ENCODE results near the gene HS1BP3.

Gene HS1BP3

DNA sequence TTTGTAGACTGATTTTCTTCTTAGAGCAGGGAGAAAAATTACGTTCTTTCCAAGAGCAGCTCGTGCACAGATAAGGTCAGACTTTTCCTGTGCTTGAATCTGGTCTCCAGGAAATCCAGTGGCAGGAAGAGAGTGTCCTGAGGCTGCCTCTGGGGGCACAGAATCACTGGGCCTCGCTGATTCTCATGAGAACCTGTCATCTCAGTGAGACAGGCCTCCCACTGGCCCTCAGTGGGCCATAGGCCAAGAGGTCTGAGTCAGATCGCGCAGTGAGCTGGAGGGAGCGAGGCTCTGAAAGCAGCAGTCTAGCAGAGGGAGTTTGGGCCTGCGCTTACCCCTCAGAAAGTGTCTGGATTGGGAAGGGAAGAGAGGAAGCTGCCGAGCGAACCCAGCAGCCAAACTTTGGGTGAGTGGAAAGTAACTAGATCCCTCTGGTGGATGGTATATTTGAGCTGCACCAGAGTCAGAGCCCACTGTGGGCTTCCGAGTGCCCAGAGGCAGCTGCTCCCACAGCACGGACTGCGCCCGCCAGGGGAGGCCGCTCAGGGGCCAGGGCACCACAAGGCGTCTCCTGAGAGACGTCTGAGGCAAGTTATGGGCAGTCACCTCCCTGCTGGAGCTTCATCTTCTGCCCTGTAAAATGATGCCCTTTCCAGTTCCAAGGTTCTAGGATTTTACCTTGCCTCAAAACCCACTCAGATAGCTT is 24.2 kb upstream of the HS1BP3 start:
- no peak for DNase-seq (ENCODE audit: low spot score)

DNA sequence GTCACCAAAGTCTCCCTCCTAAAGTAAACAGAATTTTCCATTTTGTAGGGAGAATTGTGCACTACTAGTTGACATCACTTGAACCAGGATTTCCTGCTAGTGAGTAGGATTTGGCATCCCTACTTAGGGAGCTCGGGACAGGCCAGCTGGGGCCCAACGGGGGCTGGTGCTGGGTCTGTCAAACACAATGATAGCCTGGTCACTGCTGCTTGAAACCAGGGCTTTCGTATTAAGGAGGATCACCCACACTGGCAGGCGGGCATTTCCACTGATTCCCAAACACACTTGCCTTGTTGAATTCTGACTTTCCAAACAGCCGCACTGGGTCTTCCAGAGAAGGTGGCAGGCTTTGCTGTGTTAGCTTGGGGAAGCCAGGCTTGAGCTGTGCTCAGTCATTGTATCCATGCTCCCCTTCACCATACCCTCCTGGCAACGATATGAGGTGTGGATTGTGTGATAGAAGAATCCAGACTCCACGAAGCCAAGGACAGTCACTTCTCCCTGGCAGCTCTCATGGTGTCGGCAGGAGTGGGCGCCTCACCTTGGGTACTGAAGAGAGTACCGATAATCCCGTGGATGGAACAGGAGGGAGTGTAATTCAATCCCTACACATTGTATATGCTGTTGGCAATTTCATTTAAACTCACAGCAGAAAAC is 23.5 kb upstream of the HS1BP3 start:
- DNase-seq (ENCODE audit: low spot score), result no peak

DNA sequence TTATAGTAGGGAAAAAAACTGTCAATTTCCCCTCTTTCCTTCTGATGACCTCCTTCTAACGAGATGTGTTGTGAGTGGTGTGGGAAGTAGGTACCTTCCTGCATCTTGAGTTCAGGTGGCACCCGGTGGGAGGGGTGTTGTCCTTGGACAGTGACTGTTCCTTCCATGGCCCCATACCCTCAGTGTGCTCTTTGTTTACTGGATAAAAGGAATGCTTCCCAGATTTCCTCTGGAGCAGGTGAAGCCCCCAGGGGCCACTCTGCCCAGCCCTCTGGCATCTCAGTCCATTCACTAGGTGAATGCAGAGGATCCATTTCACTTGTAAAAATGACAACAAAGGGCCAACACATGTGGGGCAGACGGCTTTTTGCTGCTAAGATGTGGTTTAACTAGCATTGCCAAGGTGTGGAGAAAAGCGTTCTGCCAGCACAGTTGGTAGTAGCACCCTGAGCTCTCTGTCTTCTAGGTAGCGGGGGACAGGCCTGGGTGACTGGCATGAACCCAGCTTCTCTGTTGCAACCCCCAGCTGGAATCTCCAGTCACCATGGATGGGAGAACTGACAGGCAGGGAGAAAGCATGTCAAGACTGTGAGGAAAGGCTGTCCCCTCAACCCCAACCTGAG is 22.9 kb upstream of the HS1BP3 start:
- no peak for DNase-seq (ENCODE audit: low spot score)

DNA sequence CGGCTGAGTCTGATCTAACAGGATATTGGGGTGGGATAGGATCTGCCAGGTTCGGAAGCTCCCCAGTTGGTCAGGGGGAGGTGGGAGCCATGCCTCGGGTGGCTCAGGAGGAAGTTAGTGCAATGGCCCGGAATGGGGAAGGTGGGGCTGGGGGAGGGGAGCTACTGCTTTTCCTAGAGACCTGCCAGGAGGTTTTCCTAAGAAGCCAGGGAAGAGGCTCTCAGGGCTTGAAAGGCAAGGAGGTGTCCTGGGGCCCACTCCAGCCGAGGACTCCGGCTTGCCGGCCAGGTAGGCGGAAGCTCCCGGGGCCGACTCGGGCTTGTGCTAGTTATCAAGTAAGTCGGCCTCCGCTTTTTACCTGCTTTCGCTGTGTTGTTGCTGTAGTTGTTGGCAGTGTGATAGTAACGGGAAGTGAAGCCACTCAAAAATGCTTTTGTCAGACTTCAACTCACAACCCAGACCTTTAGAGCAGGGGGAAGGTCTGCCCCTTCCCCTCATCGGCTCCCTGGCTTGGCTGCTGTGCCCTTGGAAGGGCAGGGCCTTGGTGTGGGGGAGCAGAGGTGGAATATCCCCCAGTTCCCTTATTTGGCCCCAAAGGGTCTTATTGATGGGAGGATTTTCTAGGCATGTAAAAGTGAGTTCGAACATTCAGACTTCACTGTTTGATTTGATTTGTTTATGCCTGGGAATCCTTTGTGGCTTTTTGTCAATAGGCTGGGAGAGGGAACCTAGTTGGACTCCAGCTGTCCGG is 21.5 kb upstream of the HS1BP3 start:
- no peak for DNase-seq (ENCODE audit: low spot score)

DNA sequence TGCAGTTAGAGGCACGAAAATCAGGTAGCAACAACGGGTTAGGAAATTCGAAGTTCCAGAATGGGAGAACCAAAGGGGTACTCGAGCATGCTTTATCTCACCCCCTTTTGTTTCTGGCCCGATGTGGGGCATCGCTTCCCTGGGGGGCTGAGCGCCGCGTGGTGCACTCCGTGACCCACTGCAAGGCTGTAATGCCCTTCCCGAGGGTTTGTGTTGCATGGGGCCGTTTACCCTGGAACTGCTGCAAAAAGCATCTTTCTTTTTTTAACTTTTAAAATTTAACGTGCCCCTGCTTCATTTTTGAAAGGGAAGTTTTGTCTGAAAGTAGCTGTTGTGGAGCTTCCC is 20.8 kb upstream of the HS1BP3 start:
- no peak for DNase-seq (ENCODE audit: low spot score)

DNA sequence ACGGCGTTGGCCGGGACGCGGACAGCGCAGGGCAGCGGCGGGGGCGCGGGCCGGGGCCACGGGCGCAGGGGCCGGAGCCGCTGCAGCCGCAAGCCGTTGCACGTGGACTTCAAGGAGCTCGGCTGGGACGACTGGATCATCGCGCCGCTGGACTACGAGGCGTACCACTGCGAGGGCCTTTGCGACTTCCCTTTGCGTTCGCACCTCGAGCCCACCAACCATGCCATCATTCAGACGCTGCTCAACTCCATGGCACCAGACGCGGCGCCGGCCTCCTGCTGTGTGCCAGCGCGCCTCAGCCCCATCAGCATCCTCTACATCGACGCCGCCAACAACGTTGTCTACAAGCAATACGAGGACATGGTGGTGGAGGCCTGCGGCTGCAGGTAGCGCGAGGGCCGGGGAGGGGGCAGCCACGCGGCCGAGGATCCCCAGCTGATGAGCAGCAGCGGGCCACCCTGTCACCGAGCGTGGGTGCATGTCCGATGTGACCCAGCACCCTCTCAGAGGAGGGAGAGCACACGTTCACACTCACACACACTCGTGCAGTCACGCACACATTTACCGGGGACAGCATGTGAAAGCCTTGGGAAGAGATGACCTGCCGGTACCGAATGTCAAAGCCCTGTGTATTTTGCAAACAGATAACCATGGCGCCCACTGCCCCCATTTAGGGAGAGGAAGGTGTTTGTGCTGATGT is 20.3 kb upstream of the HS1BP3 start:
- no peak for DNase-seq (ENCODE audit: low spot score)

DNA sequence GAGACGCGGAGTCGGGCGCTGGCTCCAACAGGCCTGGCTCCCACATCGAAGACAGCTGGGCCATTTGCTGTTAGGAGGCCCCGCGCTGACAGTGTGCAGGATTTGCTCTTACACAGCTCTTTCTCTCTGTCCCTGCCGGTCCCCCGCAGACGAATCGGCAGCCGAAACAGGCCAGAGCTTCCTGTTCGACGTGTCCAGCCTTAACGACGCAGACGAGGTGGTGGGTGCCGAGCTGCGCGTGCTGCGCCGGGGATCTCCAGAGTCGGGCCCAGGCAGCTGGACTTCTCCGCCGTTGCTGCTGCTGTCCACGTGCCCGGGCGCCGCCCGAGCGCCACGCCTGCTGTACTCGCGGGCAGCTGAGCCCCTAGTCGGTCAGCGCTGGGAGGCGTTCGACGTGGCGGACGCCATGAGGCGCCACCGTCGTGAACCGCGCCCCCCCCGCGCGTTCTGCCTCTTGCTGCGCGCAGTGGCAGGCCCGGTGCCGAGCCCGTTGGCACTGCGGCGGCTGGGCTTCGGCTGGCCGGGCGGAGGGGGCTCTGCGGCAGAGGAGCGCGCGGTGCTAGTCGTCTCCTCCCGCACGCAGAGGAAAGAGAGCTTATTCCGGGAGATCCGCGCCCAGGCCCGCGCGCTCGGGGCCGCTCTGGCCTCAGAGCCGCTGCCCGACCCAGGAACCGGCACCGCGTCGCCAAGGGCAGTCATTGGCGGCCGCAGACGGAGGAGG is 19.6 kb upstream of the HS1BP3 start:
- DNase-seq (ENCODE audit: low spot score), result no peak

DNA sequence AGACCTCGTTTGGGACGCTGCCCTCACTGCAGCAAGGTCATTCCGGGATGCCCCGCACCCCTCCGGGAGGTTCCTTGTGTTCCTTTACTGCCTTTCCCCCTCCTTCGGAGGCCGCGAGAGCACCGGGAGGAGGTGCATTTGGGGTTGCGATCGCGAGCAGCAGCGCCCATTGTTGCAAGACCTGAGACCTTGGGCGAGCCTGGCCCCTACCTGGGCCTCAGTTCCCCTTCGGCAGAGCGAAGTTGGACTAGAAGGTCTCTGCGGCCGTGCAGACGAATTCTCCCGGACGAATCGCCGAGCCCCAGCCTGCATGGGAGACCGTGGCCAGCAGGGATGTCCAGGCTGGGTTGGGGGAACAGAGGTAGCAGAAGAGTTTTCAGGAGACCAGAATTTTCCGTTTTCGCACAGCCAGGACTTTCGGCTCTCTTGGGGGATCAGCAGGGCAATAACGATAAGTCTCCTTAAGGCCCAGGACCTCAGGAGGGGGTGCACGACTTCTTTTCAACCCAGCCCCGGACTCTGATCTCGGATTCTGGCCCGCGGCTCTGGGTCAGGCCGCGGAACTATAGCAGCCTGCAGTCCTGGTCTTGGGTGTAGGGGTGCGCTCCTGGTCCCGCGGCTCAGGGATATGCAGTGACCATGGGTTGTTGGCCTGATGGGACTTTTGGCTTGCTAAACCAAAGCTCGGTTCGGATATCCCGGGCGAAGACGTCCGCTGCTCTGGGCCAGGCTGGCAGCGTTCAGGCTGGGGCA is 18.8 kb upstream of the HS1BP3 start:
- no peak for DNase-seq (ENCODE audit: low spot score)

DNA sequence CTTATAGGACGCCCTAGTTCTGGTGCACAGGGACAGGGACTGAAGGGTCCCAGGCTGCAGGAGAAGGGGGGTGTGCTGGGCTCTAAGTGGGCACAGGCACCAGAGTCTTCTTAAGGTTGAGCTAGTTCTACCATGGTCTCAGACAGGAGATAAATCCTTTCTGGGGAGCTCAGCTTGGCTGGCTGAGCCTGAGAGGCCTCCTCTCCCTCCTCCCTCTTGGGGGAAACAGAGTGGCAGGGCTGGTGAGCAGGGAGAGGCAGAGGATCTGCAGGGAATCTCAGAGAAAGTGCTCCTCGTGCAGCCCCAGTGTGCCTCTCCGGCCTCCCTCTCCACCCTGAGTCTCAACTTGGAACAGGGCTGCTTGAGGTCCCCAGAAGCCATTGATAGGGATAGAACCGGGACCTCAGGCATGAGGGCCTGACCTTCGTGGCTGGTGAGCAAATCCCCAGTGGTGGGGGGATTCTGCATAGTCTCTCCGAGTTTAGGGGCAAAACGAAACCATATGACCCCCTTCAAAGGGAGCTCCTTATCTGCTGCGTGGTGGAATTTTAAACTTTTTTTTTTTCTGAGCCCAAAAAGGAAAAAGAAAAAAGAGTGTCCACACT is 18.1 kb upstream of the HS1BP3 start:
- DNase-seq (ENCODE audit: low spot score), result no peak

DNA sequence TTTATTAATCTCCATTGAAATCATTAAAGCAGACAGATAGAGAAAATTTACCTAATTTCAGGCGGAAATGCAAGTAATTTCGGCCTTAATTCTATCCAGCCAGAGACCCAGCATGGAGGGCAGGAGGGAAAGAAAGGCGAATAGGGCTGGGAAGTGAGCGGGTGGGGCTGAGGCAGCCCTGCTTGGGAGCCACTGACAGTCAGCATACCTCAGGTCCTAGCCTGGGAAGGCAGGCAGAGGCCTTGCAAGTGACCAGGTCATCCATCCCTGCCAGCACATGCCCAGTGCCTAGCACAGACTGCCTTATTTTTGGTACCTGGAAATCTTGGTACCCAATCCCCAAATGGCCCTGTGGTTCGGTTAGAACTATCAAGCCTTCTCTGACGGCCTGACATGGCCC is 17.6 kb upstream of the HS1BP3 start:
- no peak for DNase-seq (ENCODE audit: low spot score)

DNA sequence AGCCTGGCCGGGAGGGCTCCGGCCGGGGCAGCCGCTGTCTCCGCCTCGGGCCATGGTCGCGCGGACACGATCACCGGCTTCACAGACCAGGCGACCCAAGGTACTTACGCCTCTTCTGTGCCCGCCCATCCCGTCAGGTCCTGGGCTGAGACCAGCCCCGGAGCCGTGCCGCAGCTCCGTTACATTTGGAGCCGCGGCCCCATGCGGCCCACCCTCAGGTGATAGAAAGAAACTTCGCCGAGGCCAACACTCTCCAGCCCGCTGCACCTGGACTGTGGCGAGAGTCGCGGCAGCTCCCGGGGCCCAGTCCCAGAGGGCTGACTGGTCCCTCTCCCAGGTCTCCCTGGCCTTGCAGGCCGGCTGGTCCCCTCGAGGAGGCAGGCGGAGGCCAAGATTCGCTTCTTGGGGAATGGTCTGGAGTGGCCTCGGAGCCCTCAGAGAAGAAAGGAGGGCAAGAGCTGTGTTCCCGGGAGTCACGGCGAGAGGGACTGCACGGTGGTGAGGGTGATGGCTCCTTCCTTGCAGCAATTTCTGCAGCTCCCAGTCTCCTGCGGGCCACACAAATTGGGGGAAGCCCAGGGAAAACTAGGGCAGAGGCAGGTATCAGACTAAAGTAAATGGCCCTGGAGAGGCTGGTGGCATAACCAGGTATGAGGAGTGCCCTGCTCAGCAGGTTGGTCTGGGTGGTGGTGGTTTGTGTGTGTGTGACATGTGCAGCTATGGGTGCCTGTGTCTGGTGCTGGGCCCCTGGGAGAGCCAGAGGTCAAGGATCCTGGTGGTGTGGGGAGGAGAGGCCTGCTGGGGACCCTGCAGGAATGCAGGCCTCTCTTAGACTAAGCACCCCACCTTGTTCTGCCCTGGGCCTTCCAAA is 16.9 kb upstream of the HS1BP3 start:
- DNase-seq (ENCODE audit: low spot score), result no peak

DNA sequence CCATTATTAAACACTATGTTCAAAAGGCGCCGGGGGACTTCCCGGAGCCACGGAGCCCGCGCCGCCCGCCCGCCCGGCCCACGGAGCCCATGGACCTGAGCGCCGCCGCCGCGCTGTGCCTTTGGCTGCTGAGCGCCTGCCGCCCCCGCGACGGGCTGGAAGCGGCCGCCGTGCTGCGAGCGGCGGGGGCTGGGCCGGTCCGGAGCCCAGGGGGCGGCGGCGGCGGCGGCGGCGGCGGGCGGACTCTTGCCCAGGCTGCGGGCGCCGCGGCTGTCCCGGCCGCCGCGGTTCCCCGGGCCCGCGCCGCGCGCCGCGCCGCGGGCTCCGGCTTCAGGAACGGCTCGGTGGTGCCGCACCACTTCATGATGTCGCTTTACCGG is 16.2 kb upstream of the HS1BP3 start:
- no peak for DNase-seq (ENCODE audit: low spot score)

DNA sequence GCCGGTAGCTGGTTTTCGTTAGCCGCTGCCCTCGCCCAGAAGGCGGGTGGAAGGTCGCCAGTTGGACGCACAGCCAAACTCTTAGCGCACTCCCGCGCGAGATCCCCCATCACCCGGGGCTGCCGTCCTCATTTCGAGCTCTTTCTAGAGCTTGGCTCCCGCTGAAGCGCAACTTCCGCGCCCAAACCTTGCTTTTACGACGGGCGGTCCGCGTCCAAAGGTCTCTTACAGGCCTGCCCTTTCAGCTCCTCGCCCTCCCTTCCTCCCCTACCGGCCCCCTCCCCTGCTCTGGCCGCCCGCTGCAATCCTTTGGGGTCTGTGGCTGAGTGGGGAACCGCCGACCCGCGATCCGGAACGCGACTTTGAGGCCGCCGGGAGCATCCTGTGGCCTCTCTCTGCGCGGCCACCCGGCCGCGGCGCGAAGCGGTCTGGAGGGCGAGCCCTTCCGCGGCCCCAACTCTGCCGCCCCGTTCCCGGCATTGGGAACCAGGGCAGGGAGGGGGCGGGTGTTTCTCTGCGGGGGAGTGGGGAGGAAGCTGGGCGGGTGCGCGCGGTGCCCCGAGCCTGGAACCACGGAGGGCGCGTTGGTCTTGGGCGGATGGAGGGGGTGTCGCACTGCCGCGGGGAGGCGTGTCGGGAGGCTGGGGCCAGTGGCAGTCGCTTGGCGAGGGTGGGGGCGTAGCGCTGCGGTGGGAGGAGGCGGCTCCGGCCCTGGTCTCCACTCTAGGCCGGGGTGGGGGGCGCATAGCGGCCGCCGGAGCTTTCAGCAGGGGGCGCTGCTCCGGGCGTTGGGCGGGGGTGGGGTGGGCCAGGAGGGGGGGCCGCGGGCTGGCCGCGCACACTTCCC is 15.6 kb upstream of the HS1BP3 start, which contains the start of gene GDF7:
Gene GDF7, plus strand, starts transcription at position 841 of the 847 bp plus-strand sequence. CDS start 96 bp downstream, outside the sequence.
- DNase-seq (ENCODE audit: low spot score), result no peak

DNA sequence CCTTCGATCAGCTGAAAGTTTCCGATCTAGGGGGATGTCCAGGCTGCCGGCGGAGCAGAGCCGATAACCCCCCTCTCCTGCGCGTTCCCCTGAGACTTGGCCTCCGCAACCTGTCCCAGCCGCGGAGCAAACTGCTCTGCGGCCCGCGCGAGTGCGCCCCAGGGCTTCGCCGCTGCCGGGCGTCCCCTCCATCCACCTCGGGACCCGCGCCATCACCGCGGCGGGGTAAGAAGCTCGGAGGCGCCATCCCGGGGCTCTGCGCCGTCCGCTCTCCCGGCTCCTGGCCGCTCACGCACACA is 15.1 kb upstream of the HS1BP3 start:
- DNase-seq (ENCODE audit: low spot score), result no peak

DNA sequence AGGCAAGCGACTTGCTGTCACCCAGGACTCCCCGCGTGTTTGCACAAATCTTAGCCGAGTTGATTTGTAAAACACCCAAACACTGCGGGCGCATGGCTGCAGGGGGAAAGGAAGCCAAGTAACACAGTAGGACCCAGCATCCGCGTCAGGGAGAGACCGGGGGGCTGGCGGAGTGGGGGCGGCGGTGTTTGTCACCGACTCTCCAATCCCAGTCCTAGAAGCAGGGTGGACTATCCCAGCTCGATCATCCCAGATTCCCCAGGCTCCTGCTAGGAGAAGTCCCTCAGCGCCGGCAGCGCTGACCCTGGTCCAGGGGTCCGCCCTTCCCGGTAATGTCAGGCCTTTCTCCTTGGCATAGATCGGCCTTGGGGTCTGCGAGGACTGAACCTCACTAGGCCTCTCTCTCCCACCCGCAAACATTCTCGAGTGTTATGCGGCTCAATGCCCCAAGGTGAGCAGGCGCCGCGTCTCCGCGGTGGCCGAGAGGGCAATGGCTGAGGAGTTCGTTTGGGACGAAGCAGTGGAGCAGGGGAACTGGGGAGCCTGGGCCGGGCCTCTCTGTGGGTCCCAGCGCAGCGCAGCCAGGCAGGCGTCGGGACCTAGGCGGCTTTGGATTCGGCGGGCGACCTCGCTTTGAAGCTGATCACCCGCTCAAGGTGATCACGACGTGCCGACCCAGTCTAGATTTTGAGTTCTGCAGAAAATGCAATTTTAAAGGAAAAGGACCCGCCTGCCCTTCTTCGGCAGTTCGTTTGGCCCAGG is 14.5 kb upstream of the HS1BP3 start:
- no peak for DNase-seq (ENCODE audit: low spot score)

DNA sequence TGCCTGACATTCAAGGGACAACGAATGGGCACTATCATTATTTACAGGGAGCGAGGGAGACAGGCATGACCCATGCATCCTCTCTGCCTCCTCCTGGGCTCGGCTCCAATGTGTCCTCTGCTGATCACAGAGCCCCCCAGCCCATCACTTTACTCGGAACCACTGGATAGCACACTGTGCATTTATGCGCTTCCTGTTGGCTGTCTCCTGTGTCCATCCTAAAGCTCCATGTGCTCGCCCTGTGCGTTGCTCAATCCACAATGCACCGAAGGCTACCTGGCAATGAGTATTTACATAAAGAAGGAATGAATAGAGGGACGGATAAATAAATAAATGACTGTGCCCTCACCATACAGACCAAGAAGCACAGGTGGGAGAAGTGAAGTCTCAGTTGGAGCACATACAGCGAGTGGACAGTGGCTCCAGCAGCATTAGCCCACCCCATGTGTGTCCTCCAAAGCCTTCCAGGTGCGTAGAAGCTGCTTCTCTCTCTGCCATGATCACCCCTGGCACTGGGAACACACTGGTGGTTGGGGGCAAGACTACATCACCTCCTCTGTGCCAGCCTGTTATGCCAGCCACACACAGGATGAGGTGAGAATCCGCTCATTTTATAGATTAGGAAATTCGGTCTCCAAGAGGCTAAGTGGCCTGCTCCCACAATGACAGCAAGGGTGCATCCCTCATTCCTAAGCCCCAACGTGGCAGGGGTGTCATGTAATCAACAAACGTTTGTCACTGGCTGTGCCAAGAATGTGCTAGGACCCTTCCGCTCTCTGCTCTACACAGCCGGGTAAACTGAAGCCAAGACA is 13.7 kb upstream of the HS1BP3 start:
- DNase-seq (ENCODE audit: low spot score), result no peak

DNA sequence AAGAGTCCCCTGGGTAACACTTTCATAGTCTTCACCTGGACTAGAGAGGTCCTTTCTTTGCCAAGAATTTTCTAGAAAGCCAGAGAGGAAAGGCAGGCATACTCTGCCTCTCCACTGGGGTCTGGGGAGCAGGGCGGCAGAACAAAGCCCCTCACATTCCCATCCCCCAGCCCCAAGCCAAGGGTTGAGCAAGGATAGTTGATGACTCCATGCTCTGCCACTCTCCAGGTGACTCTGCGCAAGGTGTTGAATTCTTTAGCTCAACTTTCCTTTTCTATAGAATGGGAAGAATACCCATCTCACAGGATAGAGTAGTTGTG is 13.1 kb upstream of the HS1BP3 start:
- DNase-seq (ENCODE audit: low spot score), result no peak

Data from NAMALWA (cell line).